ENCODE results near the gene EXT2.

- no peak for TF ChIP-seq CTCF (conservative IDR thresholded peaks at IDR 0.05; ENCODE audit: low read depth in 2 of 2)
- no peak for TF ChIP-seq REST (IDR thresholded peaks at IDR 0.05; ENCODE audit: unreplicated experiment)
- TF ChIP-seq POLR2AphosphoS5 (IDR thresholded peaks at IDR 0.05; ENCODE audit: low read depth): no peak
- TF ChIP-seq CREB1 (CRISPR knock-in tag; IDR thresholded peaks at IDR 0.05; ENCODE audit: low read depth): no peak
- TF ChIP-seq EZH2phosphoT487 (IDR thresholded peaks at IDR 0.05; ENCODE audit: unreplicated experiment): no peak
- no peak for TF ChIP-seq ZNF331 (CRISPR knock-in tag; IDR thresholded peaks at IDR 0.05; ENCODE audit: low read depth)
- TF ChIP-seq EZH2 (IDR thresholded peaks at IDR 0.05; ENCODE audit: low read depth, unreplicated experiment): no peak
- TF ChIP-seq JUNB (IDR thresholded peaks at IDR 0.05; ENCODE audit: unreplicated experiment): no peak
- TF ChIP-seq ZNF114 (CRISPR knock-in tag; IDR thresholded peaks at IDR 0.05): no peak
- no peak for TF ChIP-seq ETS1 (IDR thresholded peaks at IDR 0.05)
- no peak for TF ChIP-seq NANOG (IDR thresholded peaks at IDR 0.05; ENCODE audit: borderline replicate concordance)
- TF ChIP-seq STAT1 (IDR thresholded peaks at IDR 0.05; ENCODE audit: unreplicated experiment): no peak
Measured at GRCh38 chr11:44080951-44081350, 14.5 kb upstream of the EXT2 start.
